HEK293 (cell line): ENCODE data around the gene SH2D1B.

ENCODE experiments used
- CTCF ChIA-PET: fragments of 350-600 bp; formaldehyde crosslinking; extraction: SDS; loops from one replicate; lab custom pipeline; 2021; ENCODE audit warnings: antibody characterized with exemption; lab: Yijun Ruan, JAX
- POLR2A ChIA-PET: fragments of 300-600 bp; formaldehyde crosslinking; extraction: SDS; loops from one replicate; lab custom pipeline; 2020; ENCODE audit warnings: antibody characterized with exemption, inconsistent platforms; lab: Yijun Ruan, JAX
- H3K27ac ChIP-seq: fragments of 200-500 bp; sonication (Bioruptor generic); 2 replicates; pipeline ENCODE4 v1.5.1; 2014; ENCODE audit warnings: low read depth, low read length, control low read depth, inconsistent platforms; ENCODE audit errors: extremely low read depth
- H3K36me3 ChIP-seq, 2 experiments: fragments of 200-500 bp in 1 of 2; sonication (Bioruptor generic) in 1 of 2; 1 replicate in 1 of 2; 2 replicates in 1 of 2; pipeline ENCODE4 v1.5.1; 2014 to 2017; ENCODE audit warnings: inconsistent platforms in 2 of 2, low read length in 2 of 2; ENCODE audit not compliant: control insufficient read depth in 2 of 2, insufficient read depth in 1 of 2
- H3K4me1 ChIP-seq: fragments of 200-500 bp; sonication (Bioruptor generic); 2 replicates; pipeline ENCODE4 v1.5.1; 2014; ENCODE audit warnings: mild to moderate bottlenecking, low read length, inconsistent platforms; ENCODE audit not compliant: control insufficient read depth, insufficient read depth
- H3K4me3 ChIP-seq: 2 replicates; pipeline ENCODE4 v1.5.1; 2011; ENCODE audit warnings: low read depth, mild to moderate bottlenecking, control low read depth, low read length, moderate library complexity
- H3K9me3 ChIP-seq: fragments of 200-500 bp; sonication (Bioruptor generic); 2 replicates; pipeline ENCODE4 v1.5.1; 2014; ENCODE audit warnings: low read depth, low read length, inconsistent platforms; ENCODE audit not compliant: control insufficient read depth, insufficient read depth
- PRDM1 ChIP-seq: fragments of 450-650 bp; formaldehyde crosslinking; IDR thresholded peaks from 2 replicates; pipeline ENCODE4; 2016; ENCODE audit warnings: missing biosample characterization, missing genetic modification characterization
- SALL2 ChIP-seq: fragments of 450-650 bp; formaldehyde crosslinking; IDR thresholded peaks from 2 replicates; pipeline ENCODE4 v1.5.0; 2017; ENCODE audit warnings: missing biosample characterization, mild to moderate bottlenecking, missing genetic modification characterization, borderline replicate concordance
- SCRT1 ChIP-seq: fragments of 450-650 bp; formaldehyde crosslinking; IDR thresholded peaks from 2 replicates; pipeline ENCODE4 v1.5.1; 2016; ENCODE audit warnings: missing biosample characterization, missing genetic modification characterization, borderline replicate concordance
- ZIC2 ChIP-seq: fragments of 450-650 bp; formaldehyde crosslinking; IDR thresholded peaks from 2 replicates; pipeline ENCODE4 v1.5.1; 2016; ENCODE audit warnings: missing biosample characterization, missing genetic modification characterization
- ZNF23 ChIP-seq: fragments of 450-650 bp; formaldehyde crosslinking; IDR thresholded peaks from 2 replicates; pipeline ENCODE4 v1.5.1; 2016; ENCODE audit warnings: missing biosample characterization, missing genetic modification characterization, borderline replicate concordance
- ZNF341 ChIP-seq: fragments of 450-650 bp; formaldehyde crosslinking; IDR thresholded peaks from 2 replicates; pipeline ENCODE4; 2016; ENCODE audit warnings: low read depth, missing biosample characterization, missing genetic modification characterization
- ZNF558 ChIP-seq: fragments of 450-650 bp; formaldehyde crosslinking; IDR thresholded peaks from 2 replicates; pipeline ENCODE4 v1.5.1; 2016; ENCODE audit warnings: missing biosample characterization, missing genetic modification characterization
- ZNF596 ChIP-seq: fragments of 450-650 bp; IDR thresholded peaks from 2 replicates; pipeline ENCODE4 v1.5.0; 2018; ENCODE audit warnings: missing biosample characterization, mild to moderate bottlenecking, missing genetic modification characterization, moderate library complexity
- ZNF76 ChIP-seq: fragments of 450-650 bp; formaldehyde crosslinking; IDR thresholded peaks from 2 replicates; pipeline ENCODE4; 2016; ENCODE audit warnings: low read depth, missing biosample characterization, missing genetic modification characterization, borderline replicate concordance
- ZSCAN16 ChIP-seq: fragments of 450-650 bp; formaldehyde crosslinking; IDR thresholded peaks from 2 replicates; pipeline ENCODE4 v1.5.1; 2016; ENCODE audit warnings: missing biosample characterization, missing genetic modification characterization
- ZXDB ChIP-seq: fragments of 450-650 bp; formaldehyde crosslinking; IDR thresholded peaks from 2 replicates; pipeline ENCODE4 v1.5.1; 2016; ENCODE audit warnings: missing biosample characterization, missing genetic modification characterization
- TF ChIP-seq, protein P1 (sequence below): fragments of 450-650 bp; IDR thresholded peaks from 2 replicates; pipeline ENCODE4 v1.5.1; 2018; ENCODE audit warnings: missing biosample characterization, mild to moderate bottlenecking, missing genetic modification characterization
- TF ChIP-seq, protein P2 (sequence below): fragments of 450-650 bp; formaldehyde crosslinking; IDR thresholded peaks from 2 replicates; pipeline ENCODE4 v1.5.1; 2016; ENCODE audit warnings: missing biosample characterization, missing genetic modification characterization

Gene SH2D1B

GRCh38 chr1:162349635-162350330 is 62.2 kb downstream of the SH2D1B start (continued):
- TF ChIP-seq ZXDB (tag by site-specific recombination) = 0 out of 2 replicates have a peak, but pooled peaks have one; percentile 26
- TF ChIP-seq SCRT1 (tag by site-specific recombination) = no peak
- TF ChIP-seq, protein P1, sequence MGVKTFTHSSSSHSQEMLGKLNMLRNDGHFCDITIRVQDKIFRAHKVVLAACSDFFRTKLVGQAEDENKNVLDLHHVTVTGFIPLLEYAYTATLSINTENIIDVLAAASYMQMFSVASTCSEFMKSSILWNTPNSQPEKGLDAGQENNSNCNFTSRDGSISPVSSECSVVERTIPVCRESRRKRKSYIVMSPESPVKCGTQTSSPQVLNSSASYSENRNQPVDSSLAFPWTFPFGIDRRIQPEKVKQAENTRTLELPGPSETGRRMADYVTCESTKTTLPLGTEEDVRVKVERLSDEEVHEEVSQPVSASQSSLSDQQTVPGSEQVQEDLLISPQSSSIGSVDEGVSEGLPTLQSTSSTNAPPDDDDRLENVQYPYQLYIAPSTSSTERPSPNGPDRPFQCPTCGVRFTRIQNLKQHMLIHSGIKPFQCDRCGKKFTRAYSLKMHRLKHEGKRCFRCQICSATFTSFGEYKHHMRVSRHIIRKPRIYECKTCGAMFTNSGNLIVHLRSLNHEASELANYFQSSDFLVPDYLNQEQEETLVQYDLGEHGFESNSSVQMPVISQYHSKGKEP = no peak
- TF ChIP-seq ZNF23 = no peak
- no peak for TF ChIP-seq ZNF596
- TF ChIP-seq ZNF341 (tag by site-specific recombination) = no peak
- no peak for TF ChIP-seq ZNF76 (tag by site-specific recombination)
- TF ChIP-seq ZNF558 (tag by site-specific recombination) = no peak
- TF ChIP-seq, protein P2, sequence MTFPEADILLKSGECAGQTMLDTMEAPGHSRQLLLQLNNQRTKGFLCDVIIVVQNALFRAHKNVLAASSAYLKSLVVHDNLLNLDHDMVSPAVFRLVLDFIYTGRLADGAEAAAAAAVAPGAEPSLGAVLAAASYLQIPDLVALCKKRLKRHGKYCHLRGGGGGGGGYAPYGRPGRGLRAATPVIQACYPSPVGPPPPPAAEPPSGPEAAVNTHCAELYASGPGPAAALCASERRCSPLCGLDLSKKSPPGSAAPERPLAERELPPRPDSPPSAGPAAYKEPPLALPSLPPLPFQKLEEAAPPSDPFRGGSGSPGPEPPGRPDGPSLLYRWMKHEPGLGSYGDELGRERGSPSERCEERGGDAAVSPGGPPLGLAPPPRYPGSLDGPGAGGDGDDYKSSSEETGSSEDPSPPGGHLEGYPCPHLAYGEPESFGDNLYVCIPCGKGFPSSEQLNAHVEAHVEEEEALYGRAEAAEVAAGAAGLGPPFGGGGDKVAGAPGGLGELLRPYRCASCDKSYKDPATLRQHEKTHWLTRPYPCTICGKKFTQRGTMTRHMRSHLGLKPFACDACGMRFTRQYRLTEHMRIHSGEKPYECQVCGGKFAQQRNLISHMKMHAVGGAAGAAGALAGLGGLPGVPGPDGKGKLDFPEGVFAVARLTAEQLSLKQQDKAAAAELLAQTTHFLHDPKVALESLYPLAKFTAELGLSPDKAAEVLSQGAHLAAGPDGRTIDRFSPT (tag by site-specific recombination) = 0 out of 2 replicates have a peak, but pooled peaks have one; percentile 22
- TF ChIP-seq SALL2 (tag by site-specific recombination) = no peak

DNA sequence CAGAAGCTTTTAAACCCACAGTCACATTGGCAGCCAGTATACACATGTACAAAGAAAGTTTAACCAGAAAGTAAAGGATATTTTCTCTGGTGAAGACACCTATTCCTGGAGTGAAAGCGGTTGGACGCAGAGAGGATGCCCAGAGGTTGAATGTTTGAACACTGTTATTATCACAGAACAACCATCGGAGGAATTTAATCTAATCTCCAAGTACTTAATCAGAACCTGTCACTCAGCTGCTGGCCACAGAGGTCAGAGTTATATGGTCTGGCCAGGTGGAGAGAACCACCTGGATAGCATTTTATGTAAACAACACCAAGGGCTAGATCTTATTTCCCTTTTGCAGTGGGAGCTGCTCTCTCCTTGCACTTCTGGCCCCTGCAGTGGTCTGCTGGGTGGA is 64.7 kb downstream of the SH2D1B start:
- ChIA-PET POLR2A (no interaction called here), CTCF (interaction anchor here (1.0 to 1.1 kb wide), 2 partner anchors 9 to 44 kb away, joined by 3 read pairs; no protein-coding TSS in a partner anchor)
- H3K9me3 ChIP-seq = no peaks in the 10 kb centered on the region
- H3K4me1 ChIP-seq = peaks cover 5% of the 10 kb centered on the region
- no peak overlapping the region for H3K4me3 ChIP-seq
- peak; percentile 25; the same call in 1 of the 2 replicates for TF ChIP-seq PRDM1 (tag by site-specific recombination)
- TF ChIP-seq ZIC2 (tag by site-specific recombination) = peak; percentile 12; the same call in 1 of the 2 replicates
- TF ChIP-seq ZSCAN16 = no peak
- H3K27ac ChIP-seq = no peak overlapping the region
- H3K36me3 ChIP-seq = no peaks in the 10 kb centered on the region
